GM15510 (cell line): ENCODE results near the gene MT1H.

ENCODE experiments used
- POLR2A ChIP-seq: IDR thresholded peaks from 3 replicates; pipeline ENCODE4 v1.6.1; 2011; ENCODE audit warnings: borderline replicate concordance; ENCODE audit not compliant: insufficient read length; ENCODE audit errors: extremely low read depth

Gene MT1H

DNA sequence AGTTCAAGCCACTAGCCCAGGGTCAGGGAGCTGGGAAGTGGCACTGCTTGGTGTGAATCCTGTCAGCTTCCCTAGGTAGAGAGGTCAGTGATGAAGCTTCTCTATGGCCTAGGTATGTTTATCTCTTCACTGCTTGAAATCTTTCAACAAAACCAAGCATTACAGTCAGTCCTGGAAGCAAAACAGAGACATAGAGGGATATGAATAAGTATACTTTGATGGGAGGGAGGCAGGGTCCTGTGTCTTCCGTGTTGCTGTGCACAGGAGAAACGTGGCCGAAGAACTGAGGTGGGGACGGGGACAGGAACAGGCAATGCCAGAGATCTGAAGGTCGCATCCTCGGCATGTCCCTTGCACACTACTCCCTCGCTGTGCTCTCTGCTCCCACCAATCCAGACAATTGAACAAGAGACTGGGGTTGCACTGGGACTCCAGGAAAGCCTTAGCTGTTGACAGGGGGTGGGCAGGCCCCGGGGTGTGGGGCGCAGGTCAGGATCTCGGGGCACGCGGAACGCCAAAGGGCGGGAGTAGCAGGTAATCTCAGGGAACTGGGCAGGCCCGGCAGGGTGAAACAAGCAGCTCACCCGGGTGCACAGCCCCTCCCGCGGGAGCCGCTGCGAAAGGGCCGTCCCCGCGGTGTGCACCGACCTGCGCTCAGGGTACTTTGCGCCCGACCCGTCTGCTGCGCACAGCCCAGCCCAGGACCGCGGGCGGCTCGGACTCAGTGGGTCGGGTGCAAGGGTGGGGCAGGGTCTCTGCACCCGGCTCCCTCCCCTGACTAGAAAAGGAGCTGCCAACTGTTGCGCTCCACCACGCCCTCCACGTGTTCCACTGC lies at the start of gene MT1H:
Gene MT1H (plus strand): TSS at position 810 of the 835 bp plus-strand sequence. CDS start 71 bp downstream, outside the sequence.
- TF ChIP-seq POLR2A = no peak

DNA sequence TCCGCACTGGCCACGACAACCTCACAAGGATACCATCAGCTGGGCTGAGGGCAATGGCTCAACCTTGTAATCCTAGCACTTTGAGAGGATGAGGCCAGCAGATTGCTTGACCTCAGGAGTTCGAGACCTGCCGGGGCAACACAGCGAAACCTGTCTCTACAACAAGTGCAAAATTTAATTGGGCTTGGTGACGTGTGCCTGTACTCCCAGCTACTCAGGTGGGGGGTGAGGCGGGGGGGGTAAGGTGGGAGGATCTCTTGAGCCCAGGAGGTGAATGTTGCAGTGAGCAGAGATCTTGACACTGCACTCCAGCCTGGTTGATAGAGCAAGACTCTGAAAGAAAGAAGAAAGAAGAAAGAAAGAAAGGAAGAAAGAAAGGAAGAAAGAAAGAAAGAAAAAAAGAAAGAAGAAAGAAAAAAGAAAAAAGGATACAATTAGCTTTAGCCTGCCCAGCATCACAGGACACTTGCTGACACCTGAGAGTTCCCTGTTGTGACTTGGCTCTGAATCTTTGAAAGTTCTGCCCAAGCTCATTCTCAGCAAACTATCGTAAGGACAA lies 49.2 kb upstream of the MT1H start:
- no peak for TF ChIP-seq POLR2A

DNA sequence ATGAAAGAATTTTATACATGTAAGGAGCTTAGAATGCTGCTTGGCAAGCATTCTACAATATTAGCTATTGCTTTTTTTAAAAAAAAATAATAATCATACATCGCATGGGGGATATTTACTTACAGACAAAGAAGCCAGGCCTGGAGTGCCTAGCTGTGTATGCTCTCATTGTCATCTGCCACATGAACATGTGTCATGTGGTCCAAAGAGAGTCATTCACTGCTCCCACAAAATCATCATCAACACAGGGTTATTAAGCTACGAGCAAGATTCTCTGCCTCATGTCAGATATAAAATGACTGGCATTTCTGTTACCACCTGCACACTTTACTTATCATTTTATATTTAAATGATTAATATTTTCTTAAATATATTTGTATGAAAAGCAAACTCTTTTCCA lies 46.0 kb upstream of the MT1H start:
- TF ChIP-seq POLR2A = no peak

DNA sequence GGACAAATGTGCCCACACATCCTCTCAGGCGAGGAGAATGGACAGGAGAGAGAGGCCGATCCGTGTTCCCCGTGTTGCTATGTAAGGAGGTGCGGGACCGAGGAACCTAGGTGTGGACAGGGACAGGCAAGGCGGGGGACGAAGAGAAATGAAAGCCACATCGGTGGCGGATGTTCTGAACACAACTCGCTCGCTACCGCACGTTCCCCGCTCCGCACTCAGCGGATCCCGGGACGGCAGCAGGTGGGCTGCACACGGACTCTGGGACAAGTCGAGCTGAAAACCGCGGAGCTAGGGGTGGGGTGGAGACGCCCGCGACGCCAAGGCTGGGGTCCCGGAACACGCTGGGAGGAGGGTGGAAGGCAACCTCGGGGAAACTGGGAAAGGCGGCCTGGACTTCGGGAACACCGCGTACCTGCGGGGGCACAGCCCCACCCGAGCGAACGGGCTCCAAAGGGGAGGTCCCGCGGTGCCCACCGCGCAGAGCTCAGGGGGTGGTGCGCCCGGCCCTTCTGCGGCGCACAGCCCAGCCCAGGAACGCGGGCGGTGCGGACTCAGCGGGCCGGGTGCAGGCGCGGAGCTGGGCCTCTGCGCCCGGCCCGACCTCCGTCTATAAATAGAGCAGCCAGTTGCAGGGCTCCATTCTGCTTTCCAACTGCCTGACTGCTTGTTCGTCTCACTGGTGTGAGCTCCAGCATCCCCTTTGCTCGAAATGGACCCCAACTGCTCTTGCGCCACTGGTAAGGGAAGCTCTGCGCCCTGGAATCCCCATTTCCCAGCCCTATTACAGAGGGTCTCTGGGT lies 44.3 kb upstream of the MT1H start, which contains the start of gene MT1E:
Gene MT1E (plus strand): TSS at position 642 of the 803 bp plus-strand sequence. CDS start 71 bp downstream, at position 713.
- TF ChIP-seq POLR2A = peak; percentile 46

DNA sequence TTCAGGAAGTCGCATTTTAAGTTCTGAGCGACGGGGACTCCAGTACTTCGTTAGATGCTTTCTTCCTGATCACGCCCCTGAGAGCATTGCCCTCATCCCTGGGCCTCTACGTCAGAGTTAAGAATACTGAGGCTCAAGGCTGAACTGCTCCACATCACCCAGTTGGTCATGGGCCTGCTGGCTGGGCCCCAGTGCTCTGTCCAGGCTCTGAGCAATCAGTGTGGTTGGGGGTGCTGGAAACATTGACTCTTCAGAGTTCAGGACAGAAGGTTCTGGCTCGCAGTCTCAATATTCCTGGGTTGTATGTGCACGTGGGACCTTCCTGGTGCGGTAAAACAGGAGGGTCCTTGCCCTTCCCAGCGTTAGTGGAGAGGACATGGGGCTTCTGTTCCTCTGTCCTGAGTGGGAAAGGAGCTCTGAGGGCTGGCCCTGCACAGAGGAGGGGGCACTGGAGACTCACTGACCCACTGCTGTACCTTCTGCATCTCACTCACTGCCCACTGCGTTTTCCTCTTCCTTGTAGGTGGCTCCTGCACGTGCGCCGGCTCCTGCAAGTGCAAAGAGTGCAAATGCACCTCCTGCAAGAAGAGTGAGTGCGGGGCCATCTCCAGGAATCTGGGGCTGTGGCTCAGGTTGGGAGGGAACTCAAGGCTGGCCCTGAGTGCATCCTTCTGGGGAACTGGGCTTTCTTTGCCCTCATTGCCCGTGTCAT lies 43.5 kb upstream of the MT1H start:
- TF ChIP-seq POLR2A = no peak

DNA sequence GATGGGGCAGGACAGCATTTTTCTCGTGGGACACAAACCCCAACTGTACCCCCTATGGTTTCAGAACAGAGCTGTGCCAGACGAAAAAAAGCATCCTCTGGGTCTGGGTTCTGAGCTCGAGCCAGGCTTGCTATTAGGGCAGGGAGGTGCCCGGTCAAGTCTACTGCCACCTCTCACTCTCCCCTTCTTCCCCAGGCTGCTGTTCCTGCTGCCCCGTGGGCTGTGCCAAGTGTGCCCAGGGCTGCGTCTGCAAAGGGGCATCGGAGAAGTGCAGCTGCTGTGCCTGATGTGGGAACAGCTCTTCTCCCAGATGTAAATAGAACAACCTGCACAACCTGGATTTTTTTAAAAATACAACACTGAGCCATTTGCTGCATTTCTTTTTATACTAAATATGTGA lies 42.9 kb upstream of the MT1H start:
- TF ChIP-seq POLR2A = no peak

DNA sequence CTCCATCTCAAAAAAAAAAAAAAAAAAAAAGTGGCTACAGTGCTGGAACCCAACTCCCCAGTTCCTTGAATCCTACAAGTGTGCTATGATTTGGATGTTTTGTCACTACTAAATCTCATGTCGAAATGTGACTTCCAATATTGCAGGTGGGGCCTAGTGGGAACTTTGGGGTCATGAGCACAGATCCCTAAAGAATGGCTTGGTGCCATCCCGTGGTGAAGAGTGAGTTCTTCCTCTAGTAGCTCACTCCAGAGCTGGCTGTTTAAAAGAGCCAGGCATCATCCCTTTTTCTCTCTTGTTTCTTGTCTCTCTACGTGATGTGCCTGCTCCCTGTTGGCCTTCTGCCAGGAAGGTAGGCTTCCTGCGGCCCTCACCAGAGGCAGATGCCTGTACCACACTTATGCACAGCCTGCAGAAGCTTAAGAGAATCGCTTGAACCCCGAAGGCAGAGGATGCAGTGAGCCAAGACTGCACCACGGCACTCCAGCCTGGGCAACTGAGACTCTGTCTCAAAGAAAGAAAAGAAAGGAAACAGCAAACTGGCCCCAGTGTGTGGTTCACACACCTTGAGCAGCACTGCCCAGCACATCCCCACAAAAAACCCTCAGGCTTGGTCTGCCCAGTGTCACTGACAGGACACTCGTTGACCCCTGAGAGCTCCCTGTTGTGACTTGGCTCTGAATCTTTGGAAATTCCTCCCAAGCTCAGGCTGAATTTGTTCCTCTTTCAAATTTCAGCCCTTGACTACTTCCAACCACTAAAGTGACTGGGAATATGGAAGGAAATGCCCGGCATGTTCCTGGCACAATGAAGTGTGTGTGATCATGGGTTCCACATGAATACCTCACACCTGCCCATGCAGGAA lies 40.9 kb upstream of the MT1H start:
- no peak for TF ChIP-seq POLR2A

DNA sequence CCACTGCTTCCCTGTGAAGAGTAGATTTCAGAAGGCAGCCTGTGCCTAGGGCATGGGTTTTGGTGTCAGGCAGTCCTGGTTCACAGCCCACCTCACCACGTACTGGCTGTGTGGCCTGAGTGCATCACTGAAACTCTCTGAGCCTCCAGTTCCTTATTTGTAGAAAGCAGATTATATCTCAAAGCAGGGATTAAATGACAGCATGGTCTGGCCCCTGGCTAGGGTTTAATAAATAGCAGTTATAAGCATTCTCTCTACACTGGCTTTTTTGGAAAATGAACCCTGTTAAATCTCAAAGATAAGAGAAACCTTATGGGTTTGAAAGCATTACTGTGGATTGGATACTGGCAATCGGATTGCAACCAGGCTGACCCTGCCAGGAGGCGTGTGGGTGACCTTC lies 40.1 kb upstream of the MT1H start:
- no peak for TF ChIP-seq POLR2A

DNA sequence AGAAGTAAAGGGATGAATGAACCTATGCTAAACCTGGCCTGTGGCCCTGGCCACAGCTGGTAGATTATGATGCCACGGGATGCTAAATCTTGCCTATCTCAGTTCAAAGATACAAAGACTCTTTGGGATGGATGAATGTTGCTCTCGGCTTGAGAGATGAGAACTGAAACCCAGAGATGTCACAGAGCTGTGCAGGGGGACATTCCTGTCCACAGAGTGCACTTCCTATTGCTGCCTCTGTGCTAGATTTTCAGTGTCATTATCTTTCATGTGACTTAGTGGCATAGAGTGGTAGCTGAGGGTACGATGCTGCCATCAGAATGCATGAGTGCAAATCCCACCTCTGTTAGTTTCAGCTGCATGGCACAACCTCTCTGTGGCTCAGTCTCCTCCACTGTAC lies 39.5 kb upstream of the MT1H start:
- TF ChIP-seq POLR2A = no peak

DNA sequence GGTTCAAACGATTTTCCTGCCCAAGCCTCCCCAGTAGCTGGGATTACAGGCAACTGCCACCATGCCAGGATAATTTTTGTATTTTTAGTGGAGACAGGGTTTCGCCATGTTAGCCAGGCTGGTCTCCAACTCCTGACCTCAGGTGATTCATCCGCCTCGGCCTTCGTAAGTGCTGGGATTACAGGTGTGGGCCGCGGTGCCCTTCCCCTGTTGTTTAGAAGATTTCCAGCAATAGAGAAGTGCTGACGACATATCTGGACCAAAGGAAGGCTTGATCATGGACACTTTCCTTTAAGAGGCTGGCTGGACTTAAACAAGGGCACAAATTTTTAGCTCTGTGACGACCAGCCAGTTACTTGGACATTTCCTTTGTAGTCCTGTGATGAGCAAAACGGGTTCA lies 38.4 kb upstream of the MT1H start:
- TF ChIP-seq POLR2A = no peak

DNA sequence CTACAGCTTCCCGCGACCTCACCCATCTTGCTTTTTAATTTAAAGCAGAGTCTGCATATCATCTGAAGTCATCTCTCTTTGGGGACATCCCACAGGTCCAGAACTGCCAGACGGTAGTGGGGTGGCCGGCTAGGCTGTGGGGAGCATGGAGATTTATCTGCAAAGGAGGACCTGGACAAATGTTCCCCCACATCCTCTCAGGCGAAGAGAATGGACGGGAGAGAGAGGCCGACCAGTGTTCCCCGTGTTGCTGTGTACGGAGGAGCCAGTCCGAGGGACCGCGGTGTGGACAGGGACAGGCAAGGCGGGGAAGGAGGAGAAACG lies 37.8 kb upstream of the MT1H start:
- no peak for TF ChIP-seq POLR2A

DNA sequence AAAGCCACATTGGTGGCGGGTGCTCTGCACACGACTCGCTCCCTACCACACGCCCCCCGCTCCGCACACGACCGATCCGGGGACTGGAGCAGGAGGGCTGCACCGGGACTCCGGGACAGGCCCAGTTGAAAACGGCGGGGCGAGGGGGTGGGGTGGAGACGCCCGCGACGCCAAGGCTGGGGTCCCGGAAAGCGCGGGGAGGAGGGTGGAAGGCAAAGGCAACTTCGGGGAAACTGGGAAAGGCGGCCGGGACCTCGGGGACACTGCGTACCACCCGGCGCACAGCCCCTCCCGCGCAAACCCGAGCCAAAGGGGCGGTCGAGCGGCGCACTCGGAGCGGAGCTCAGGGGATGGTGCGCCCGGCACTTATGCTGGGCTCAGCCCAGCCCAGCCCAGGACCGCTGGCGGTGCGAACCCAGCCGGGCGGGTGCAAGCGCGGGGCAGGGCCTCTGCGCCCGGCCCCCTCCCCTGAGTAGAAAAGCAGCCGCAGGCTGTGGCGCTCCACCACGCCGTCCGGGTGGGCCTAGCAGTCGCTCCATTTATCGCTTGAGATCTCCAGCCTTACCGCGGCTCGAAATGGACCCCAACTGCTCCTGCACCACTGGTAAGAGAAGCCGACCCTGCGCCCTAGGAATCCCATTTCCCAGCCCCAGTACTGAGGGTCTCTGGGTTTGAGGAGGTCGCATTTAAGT lies 37.3 kb upstream of the MT1H start, which contains the start of gene MT1M:
Gene MT1M (plus strand): TSS at position 504 of the 692 bp plus-strand sequence. CDS start 73 bp downstream, at position 577.
- no peak for TF ChIP-seq POLR2A

DNA sequence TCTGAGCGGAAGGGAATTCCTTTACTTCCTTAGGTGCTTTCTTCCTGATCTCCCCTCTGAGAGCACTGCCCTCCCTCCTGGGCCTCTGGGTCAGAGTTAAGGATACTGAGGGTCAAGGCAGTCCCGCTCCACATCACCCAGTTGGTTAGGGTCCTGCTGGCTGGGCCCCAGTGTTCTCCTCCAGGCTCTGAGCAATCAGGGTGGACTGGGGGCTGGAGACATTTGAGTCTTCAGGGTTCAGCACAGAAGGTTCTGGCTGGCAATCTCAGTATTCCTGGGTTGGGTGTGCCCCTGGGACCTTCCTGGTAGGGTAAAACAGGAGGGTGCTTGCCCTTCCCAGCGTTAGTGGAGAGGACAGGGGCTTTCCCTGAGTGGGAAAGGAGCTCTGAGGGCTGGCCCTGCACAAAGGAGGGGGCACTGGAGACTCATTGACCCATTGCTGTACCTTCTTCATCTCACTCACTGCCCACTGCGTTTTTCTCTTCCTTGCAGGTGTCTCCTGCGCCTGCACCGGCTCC lies 36.7 kb upstream of the MT1H start:
- TF ChIP-seq POLR2A = no peak

DNA sequence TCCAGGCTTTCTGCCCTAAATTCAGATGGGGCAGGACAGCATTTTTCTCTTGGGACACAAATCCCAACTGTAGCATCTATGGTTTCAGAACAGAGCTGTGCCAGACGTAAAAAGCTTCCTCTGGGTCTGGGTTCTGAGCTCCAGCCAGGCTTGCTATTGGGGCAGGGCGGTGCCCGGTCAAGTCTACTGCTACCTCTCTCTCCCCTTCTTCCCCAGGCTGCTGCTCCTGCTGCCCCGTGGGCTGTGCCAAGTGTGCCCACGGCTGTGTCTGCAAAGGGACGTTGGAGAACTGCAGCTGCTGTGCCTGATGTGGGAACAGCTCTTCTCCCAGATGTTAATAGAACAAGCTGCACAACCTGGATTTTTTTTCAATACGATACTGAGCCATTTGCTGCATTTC lies 36.1 kb upstream of the MT1H start:
- TF ChIP-seq POLR2A = no peak
